CD14-positive monocyte (primary cell): ENCODE data around the gene ATP1B2. TPM values are rescaled to one million over a fixed set of nuclear protein-coding genes. Genes with fewer than 3 reads are reported as not detected.

Experiments
- DNase-seq, 3 donors: peaks; one replicate each; pipeline ENCODE4 v3.0.0-alpha.2; 2011 to 2022
- H2AFZ ChIP-seq: 2 replicates; pipeline ENCODE4 v1.6.0; 2012; ENCODE audit warnings: mild to moderate bottlenecking, low read depth, low read length, inconsistent platforms; ENCODE audit not compliant: insufficient read depth, poor library complexity, severe bottlenecking
- H3K27ac ChIP-seq, 2 donors: 1 replicate in 1 of 2; 2 replicates in 1 of 2; pipeline ENCODE4 v1.5.1; 2012 to 2013; ENCODE audit warnings: low read length in 2 of 2, control low read depth in 1 of 2, inconsistent platforms in 1 of 2, low read depth in 1 of 2, mild to moderate bottlenecking in 1 of 2
- H3K27me3 ChIP-seq, 2 donors: one replicate each; pipeline versions ENCODE4 v1.6.0 to v1.6.1; 2011 to 2013; ENCODE audit warnings: low read length in 2 of 2; ENCODE audit not compliant: control insufficient read depth in 2 of 2, insufficient read depth in 2 of 2
- H3K36me3 ChIP-seq, 2 donors: replicated peaks in 1 of 2; 1 replicate in 1 of 2; 2 replicates in 1 of 2; pipeline versions ENCODE4 v1.5.1 to v1.6.1; 2012 to 2013; ENCODE audit warnings: low read length in 2 of 2, control low read depth in 1 of 2, inconsistent platforms in 1 of 2, mild to moderate bottlenecking in 1 of 2; ENCODE audit not compliant: insufficient read depth in 2 of 2, control insufficient read depth in 1 of 2
- H3K4me1 ChIP-seq, 2 donors: 1 replicate in 1 of 2; 2 replicates in 1 of 2; pipeline versions ENCODE4 v1.5.1 to v1.6.1; 2012 to 2013; ENCODE audit warnings: low read length in 2 of 2, control low read depth in 1 of 2, inconsistent platforms in 1 of 2, mild to moderate bottlenecking in 1 of 2, moderate library complexity in 1 of 2; ENCODE audit not compliant: insufficient read depth in 2 of 2, control insufficient read depth in 1 of 2
- H3K4me2 ChIP-seq: replicated peaks from 2 replicates; pipeline ENCODE3; 2012; ENCODE audit warnings: low read length, moderate library complexity, mild to moderate bottlenecking; ENCODE audit not compliant: poor library complexity, severe bottlenecking; ENCODE audit errors: extremely low read depth
- H3K4me3 ChIP-seq, 3 experiments: fragments of 200-600 bp in 1 of 3; sonication (generic) in 1 of 3; replicated peaks in 1 of 3; 1 replicate in 2 of 3; 2 replicates in 1 of 3; pipeline ENCODE4 v1.5.1; 2011 to 2013; ENCODE audit warnings: low read length in 3 of 3, mild to moderate bottlenecking in 3 of 3, control low read depth in 2 of 3, low read depth in 2 of 3, inconsistent platforms in 1 of 3, moderate library complexity in 1 of 3
- H3K79me2 ChIP-seq: 2 replicates; pipeline ENCODE4 v1.6.0; 2012; ENCODE audit warnings: mild to moderate bottlenecking, control low read depth, inconsistent platforms, low read length, moderate library complexity; ENCODE audit not compliant: insufficient read depth
- H3K9ac ChIP-seq: 2 replicates; pipeline ENCODE4 v1.6.0; 2017; ENCODE audit warnings: low read length, mild to moderate bottlenecking; ENCODE audit not compliant: insufficient read depth, poor library complexity, severe bottlenecking
- H3K9me3 ChIP-seq, 2 donors: replicated peaks in 1 of 2; 1 replicate in 1 of 2; 2 replicates in 1 of 2; pipeline versions ENCODE4 v1.5.1 to v1.6.1; 2012 to 2013; ENCODE audit warnings: low read length in 2 of 2, control low read depth in 1 of 2; ENCODE audit not compliant: control insufficient read depth in 1 of 2, insufficient read depth in 1 of 2
- H4K20me1 ChIP-seq: 2 replicates; pipeline ENCODE4 v1.6.0; 2012; ENCODE audit warnings: mild to moderate bottlenecking, low read length, control low read depth, moderate library complexity; ENCODE audit not compliant: insufficient read depth
- H3K27ac Mint-ChIP-seq, 7 donors: one replicate each; pipeline ENCODE4 v1.8.0; 2020; ENCODE audit warnings: mild to moderate bottlenecking in 7 of 7, mixed read lengths in 7 of 7, moderate library complexity in 6 of 7, inconsistent platforms in 2 of 7
- H3K27me3 Mint-ChIP-seq, 3 donors: one replicate each; pipeline ENCODE4 v1.8.0; 2021 to 2022; ENCODE audit warnings: low read depth in 3 of 3, mild to moderate bottlenecking in 3 of 3, mixed read lengths in 3 of 3, moderate library complexity in 3 of 3, inconsistent platforms in 1 of 3
- H3K36me3 Mint-ChIP-seq, 2 donors: one replicate each; pipeline ENCODE4 v1.8.0; 2020; ENCODE audit warnings: mixed read lengths in 2 of 2, inconsistent platforms in 1 of 2, mild to moderate bottlenecking in 1 of 2
- H3K4me1 Mint-ChIP-seq: one replicate; pipeline ENCODE4 v1.8.0; 2020; ENCODE audit warnings: mild to moderate bottlenecking, mixed read lengths
- H3K4me3 Mint-ChIP-seq, 2 donors: one replicate each; pipeline ENCODE4 v1.8.0; 2020; ENCODE audit warnings: mild to moderate bottlenecking in 2 of 2, mixed read lengths in 2 of 2, moderate library complexity in 1 of 2
- H3K9me3 Mint-ChIP-seq, 7 donors: one replicate each; pipeline ENCODE4 v1.8.0; 2020 to 2022; ENCODE audit warnings: mixed read lengths in 7 of 7, mild to moderate bottlenecking in 6 of 7, moderate library complexity in 6 of 7, inconsistent platforms in 2 of 7
- CTCF ChIP-seq: fragments of 200-600 bp; IDR thresholded peaks from one replicate; pipeline ENCODE4 v1.8.0; 2022; ENCODE audit warnings: antibody characterized with exemption, mild to moderate bottlenecking
- WGBS: methylation state at CpG from one replicate; pipeline ENCODE4 v1.1.5; 2013; ENCODE audit warnings: missing lambda C conversion rate; ENCODE audit not compliant: insufficient coverage; 5-methylcytosine and 5-hydroxymethylcytosine counted together
- intact Hi-C, 2 donors: fragments of 100-400 bp; cut with micrococcal nuclease; formaldehyde crosslinking; loops; one replicate each; pipeline versions ENCODE4 v1.15.0 to v1.15.1; 2023
- polyA plus RNA-seq, 3 donors: library from polyadenylated mRNA; depleted of rRNA in 1 of 3; unstranded in 2 of 3; stranded (reverse) in 1 of 3; fragments of 300-500 nt in 2 of 3; fragments of >200 nt in 1 of 3; fragmentation: Illumina TruSeq in 2 of 3; gene quantifications; 1 replicate in 2 of 3; 2 replicates in 1 of 3; pipeline ENCODE4 v1.2.3, GENCODE V29; 2012 to 2021

ATP1B2 gene
- polyA plus RNA-seq, 3 donors: 0.07 TPM; not detected in 2

- H3K27ac Mint-ChIP-seq: peak overlapping the region in 2 of 7 donors; percentile 47 to 72
- no peak for TF ChIP-seq CTCF
- no peaks in the 10 kb centered on the region for H3K9me3 Mint-ChIP-seq
- H4K20me1 ChIP-seq: peaks cover 54% of the 10 kb centered on the region
- H3K4me2 ChIP-seq: no peak overlapping the region
- no peak overlapping the region for H3K27ac ChIP-seq
- DNase-seq: no peak
- WGBS: 100% methylated on average over 1 of the region's 2 CpGs
- H3K4me1 ChIP-seq: peaks cover 24 to 31% of the 10 kb centered on the region in 2 donors
- intact Hi-C loops: no loop called here
- no peak overlapping the region for H3K9ac ChIP-seq
- no peaks in the 10 kb centered on the region for H3K27me3 Mint-ChIP-seq
- H3K79me2 ChIP-seq: peaks cover 71% of the 10 kb centered on the region
- H3K36me3 ChIP-seq: peaks cover 9 to 22% of the 10 kb centered on the region in 2 donors
- H3K4me3 Mint-ChIP-seq: no peak overlapping the region
- H3K9me3 ChIP-seq: no peaks in the 10 kb centered on the region
- peaks cover 38% of the 10 kb centered on the region for H3K4me1 Mint-ChIP-seq
- no peak overlapping the region for H2AFZ ChIP-seq
- no peak overlapping the region for H3K4me3 ChIP-seq
- H3K36me3 Mint-ChIP-seq: peaks cover 18 to 27% of the 10 kb centered on the region in 2 donors
- H3K27me3 ChIP-seq: no peaks in the 10 kb centered on the region
Observed at GRCh38 chr17:7610641-7611040, 40.1 kb upstream of the ATP1B2 start.

- no peak for DNase-seq
- no CpG with 5 or more reads among the region's 3 CpGs for WGBS
- H3K4me1 Mint-ChIP-seq: peaks cover 38% of the 10 kb centered on the region
- peaks cover 9 to 18% of the 10 kb centered on the region in 2 donors for H3K36me3 Mint-ChIP-seq
- no peaks in the 10 kb centered on the region for H3K27me3 ChIP-seq
- no peak overlapping the region for H3K27ac ChIP-seq
- H3K4me2 ChIP-seq: no peak overlapping the region
- H3K27ac Mint-ChIP-seq: peak overlapping the region in 1 of 7 donors; percentile 3
- H4K20me1 ChIP-seq: peaks cover 48% of the 10 kb centered on the region
- intact Hi-C loops: no loop called here
- peaks cover 25 to 34% of the 10 kb centered on the region in 2 donors for H3K4me1 ChIP-seq
- TF ChIP-seq CTCF: no peak
- H3K27me3 Mint-ChIP-seq: peaks cover 0 to 2% (median 0%) of the 10 kb centered on the region in 3 donors
- H3K4me3 ChIP-seq: no peak overlapping the region
- H3K36me3 ChIP-seq: peaks cover 3 to 12% of the 10 kb centered on the region in 2 donors
- H3K4me3 Mint-ChIP-seq: no peak overlapping the region
- no peaks in the 10 kb centered on the region for H3K9me3 Mint-ChIP-seq
- no peaks in the 10 kb centered on the region for H3K9me3 ChIP-seq
- H3K9ac ChIP-seq: no peak overlapping the region
- no peak overlapping the region for H2AFZ ChIP-seq
- peaks cover 65% of the 10 kb centered on the region for H3K79me2 ChIP-seq
Observed at GRCh38 chr17:7611635-7612293, 39.0 kb upstream of the ATP1B2 start.
